Smooth muscle cell (in vitro differentiated cells): Measurements from ENCODE around the gene SPON1. TPM values are rescaled to one million over a fixed set of nuclear protein-coding genes. Genes with fewer than 3 reads are reported as not detected.

Source experiments
- DNase-seq: peaks from one replicate; lab custom pipeline; 2025; ENCODE audit not compliant: unreplicated experiment; lab: John Stamatoyannopoulos, UW
- H2AFZ ChIP-seq: fragments of 200-600 bp; sonication (generic); 2 replicates; pipeline ENCODE4 v1.6.0; 2016; ENCODE audit warnings: antibody characterized with exemption, low read depth, mild to moderate bottlenecking
- H3F3A ChIP-seq: fragments of 200-600 bp; sonication (generic); 2 replicates; pipeline ENCODE4 v1.6.0; 2017; ENCODE audit warnings: antibody characterized with exemption, low read depth
- H3K27ac ChIP-seq: fragments of 200-600 bp; sonication (generic); 2 replicates; pipeline ENCODE4 v1.5.1; 2016; ENCODE audit warnings: low read depth, mild to moderate bottlenecking
- H3K27me3 ChIP-seq: fragments of 200-600 bp; sonication (generic); 2 replicates; pipeline ENCODE4 v1.6.1; 2016; ENCODE audit warnings: low read depth, mild to moderate bottlenecking
- H3K36me3 ChIP-seq: fragments of 200-600 bp; sonication (generic); 2 replicates; pipeline ENCODE4 v1.5.1; 2016; ENCODE audit warnings: low read depth
- H3K4me1 ChIP-seq: fragments of 200-600 bp; sonication (generic); 2 replicates; pipeline ENCODE4 v1.5.1; 2016; ENCODE audit warnings: low read depth
- H3K4me2 ChIP-seq: fragments of 200-600 bp; sonication (generic); 2 replicates; pipeline ENCODE4 v1.6.0; 2016; ENCODE audit warnings: mild to moderate bottlenecking
- H3K4me3 ChIP-seq: fragments of 200-600 bp; sonication (generic); 2 replicates; pipeline ENCODE4 v1.5.1; 2016; ENCODE audit warnings: mild to moderate bottlenecking
- H3K79me2 ChIP-seq: fragments of 200-600 bp; sonication (generic); 2 replicates; pipeline ENCODE4 v1.6.0; 2016; ENCODE audit warnings: low read depth, mild to moderate bottlenecking
- H3K9ac ChIP-seq: fragments of 200-600 bp; sonication (generic); 2 replicates; pipeline ENCODE4 v1.6.0; 2016; ENCODE audit warnings: low read depth
- H3K9me3 ChIP-seq: fragments of 200-600 bp; sonication (generic); replicated peaks from 2 replicates; pipeline ENCODE4 v1.5.1; 2016; ENCODE audit warnings: low read depth
- H4K20me1 ChIP-seq: fragments of 200-600 bp; sonication (generic); 2 replicates; pipeline ENCODE4 v1.6.0; 2016; ENCODE audit warnings: low read depth
- WGBS: methylation state at CpG from one replicate; pipeline ENCODE4 v1.1.7; 2016; ENCODE audit warnings: low lambda C conversion rate; 5-methylcytosine and 5-hydroxymethylcytosine counted together
- polyA plus RNA-seq: library from polyadenylated mRNA; unstranded; fragments of >200 nt; fragmentation: Nextera tagmentation; extraction: Ambion mirVana; gene quantifications from 2 replicates; pipeline ENCODE4 v1.2.1, GENCODE V29; 2016
- total RNA-seq: library from RNA; depleted of rRNA; stranded (reverse); fragments of >200 nt; gene quantifications from 2 replicates; pipeline ENCODE4 v1.2.3, GENCODE V29; 2014
- TF ChIP-seq, protein P1 (sequence below): fragments of 200-600 bp; sonication (generic); IDR thresholded peaks from 2 replicates; pipeline ENCODE4 v1.5.1; 2017; ENCODE audit warnings: borderline replicate concordance, mild to moderate bottlenecking, antibody characterized with exemption; ENCODE audit not compliant: insufficient read depth, poor library complexity, severe bottlenecking

Gene SPON1
- total and polyA plus RNA-seq, 2 experiments from 2014 or later = 38.0 to 40.6 TPM

DNA sequence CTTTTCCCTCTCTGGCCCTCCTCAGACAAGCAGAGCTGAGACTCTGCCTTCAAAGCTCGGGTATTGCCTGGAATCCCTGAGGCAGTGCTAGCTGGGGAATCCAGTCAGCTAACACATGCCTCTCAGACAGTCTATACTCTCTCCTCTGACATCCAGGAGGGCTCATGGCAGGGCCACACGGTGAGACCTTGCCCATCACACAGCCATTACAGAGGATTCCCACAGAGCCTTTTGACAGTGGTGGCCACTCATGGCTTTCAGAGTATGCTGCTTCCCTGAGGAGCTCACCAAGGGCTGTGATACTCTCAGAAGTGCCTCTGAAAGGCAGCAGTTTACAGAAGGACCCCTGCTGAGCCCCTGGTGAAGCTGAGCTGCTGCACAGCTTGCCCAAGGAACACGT is 231.1 kb downstream of the SPON1 start:
- no peak overlapping the region for H3K9ac ChIP-seq
- 41% methylated on average over 3 of the region's 3 CpGs for WGBS

DNA sequence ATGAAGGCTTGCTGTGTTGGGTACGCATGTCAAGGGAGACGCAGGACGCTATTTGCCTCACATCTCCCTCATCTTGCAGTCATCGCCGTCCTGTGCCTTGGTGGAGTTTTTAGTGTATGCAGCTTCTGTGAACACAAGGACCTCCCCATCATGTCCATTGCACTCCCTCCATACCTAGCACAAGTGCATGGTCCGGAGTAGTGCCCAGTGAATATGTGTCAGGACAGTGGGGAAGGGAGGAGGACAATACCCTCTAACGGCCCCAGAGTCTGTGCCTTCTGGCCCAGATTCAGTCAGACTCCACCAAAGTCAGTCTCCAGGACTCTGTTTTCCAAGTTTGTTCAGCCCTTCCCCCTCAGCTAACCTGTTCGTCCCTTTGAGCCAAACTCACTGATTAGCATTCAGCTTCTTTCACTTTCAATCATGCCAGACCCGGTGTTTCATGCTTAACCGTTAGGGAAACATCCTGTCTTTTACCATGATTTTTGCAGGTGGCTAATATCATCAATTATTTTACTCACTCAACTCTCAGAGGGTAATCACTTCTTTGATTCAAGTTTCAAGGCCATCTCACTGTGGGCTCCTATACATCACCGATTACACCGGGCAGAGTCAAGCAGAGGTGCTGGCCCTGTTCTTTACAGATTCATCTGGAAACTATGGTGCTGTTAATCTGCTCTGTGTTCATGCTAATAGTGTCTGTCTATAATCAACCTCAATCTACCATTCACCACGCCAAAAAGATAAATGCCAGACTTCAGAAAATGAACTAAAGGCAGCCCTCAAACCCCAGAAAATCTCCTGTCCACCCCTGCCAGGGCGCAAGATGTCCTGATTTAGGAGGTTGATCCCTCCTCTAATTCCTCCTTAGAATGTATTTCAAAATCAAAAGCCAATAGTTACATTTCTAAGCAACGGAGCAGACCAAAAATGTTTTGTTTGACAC is 240.0 kb downstream of the SPON1 start:
- H3K9ac ChIP-seq = no peak overlapping the region
- H3K4me2 ChIP-seq = no peak overlapping the region
- H4K20me1 ChIP-seq = no peaks in the 10 kb centered on the region
- H3K27me3 ChIP-seq = no peaks in the 10 kb centered on the region
- H3F3A ChIP-seq = no peaks in the 10 kb centered on the region
- no peaks in the 10 kb centered on the region for H3K4me1 ChIP-seq
- no peaks in the 10 kb centered on the region for H3K36me3 ChIP-seq
- DNase-seq = no peak
- no peak overlapping the region for H3K4me3 ChIP-seq
- TF ChIP-seq, protein P1, sequence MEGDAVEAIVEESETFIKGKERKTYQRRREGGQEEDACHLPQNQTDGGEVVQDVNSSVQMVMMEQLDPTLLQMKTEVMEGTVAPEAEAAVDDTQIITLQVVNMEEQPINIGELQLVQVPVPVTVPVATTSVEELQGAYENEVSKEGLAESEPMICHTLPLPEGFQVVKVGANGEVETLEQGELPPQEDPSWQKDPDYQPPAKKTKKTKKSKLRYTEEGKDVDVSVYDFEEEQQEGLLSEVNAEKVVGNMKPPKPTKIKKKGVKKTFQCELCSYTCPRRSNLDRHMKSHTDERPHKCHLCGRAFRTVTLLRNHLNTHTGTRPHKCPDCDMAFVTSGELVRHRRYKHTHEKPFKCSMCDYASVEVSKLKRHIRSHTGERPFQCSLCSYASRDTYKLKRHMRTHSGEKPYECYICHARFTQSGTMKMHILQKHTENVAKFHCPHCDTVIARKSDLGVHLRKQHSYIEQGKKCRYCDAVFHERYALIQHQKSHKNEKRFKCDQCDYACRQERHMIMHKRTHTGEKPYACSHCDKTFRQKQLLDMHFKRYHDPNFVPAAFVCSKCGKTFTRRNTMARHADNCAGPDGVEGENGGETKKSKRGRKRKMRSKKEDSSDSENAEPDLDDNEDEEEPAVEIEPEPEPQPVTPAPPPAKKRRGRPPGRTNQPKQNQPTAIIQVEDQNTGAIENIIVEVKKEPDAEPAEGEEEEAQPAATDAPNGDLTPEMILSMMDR = no peak
- H3K9me3 ChIP-seq = no peaks in the 10 kb centered on the region
- H3K79me2 ChIP-seq = no peaks in the 10 kb centered on the region
- no peak overlapping the region for H2AFZ ChIP-seq
- 85% methylated on average over 15 of the region's 15 CpGs for WGBS
- H3K27ac ChIP-seq = no peak overlapping the region

More for the DNA sequence above, 231.1 kb downstream of the SPON1 start:
- Histone ChIP-seq H3K9me3 (no peaks in the 10 kb centered on the region), H3K4me1 (no peaks in the 10 kb centered on the region), H3F3A (no peaks in the 10 kb centered on the region), H3K36me3 (no peaks in the 10 kb centered on the region), H3K4me2 (no peak overlapping the region), H3K79me2 (no peaks in the 10 kb centered on the region), H3K27ac (no peak overlapping the region), H2AFZ (no peak overlapping the region), H3K27me3 (no peaks in the 10 kb centered on the region), H3K4me3 (no peak overlapping the region), H4K20me1 (no peaks in the 10 kb centered on the region)
- DNase-seq = no peak
- TF ChIP-seq, protein P1 = no peak

DNA sequence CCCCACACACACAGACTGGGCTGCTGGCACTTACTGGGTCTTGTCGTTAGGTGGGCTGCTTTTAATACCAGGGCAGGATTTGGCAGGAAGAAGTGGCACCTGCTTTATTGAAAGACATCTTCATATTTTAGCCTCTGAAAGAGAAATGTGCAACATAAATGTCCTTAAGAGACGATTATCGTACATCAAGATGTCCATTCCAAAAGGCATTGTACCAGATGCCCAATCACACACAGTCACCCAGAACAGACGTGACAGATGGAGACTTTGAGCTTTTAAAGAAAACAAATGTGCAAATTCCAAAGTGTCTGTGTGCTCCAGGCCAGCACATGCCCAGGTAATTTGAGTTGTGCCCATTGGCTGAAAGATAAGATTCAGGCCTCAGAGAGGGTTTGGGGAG is 240.8 kb downstream of the SPON1 start:
- no peak overlapping the region for H2AFZ ChIP-seq
- no peaks in the 10 kb centered on the region for H3K36me3 ChIP-seq
- H3K9me3 ChIP-seq = no peaks in the 10 kb centered on the region
- no peaks in the 10 kb centered on the region for H4K20me1 ChIP-seq
- H3K79me2 ChIP-seq = no peaks in the 10 kb centered on the region
- H3K27me3 ChIP-seq = no peaks in the 10 kb centered on the region
- no peak overlapping the region for H3K9ac ChIP-seq
- WGBS = 96% methylated on average over 4 of the region's 4 CpGs
- H3K4me1 ChIP-seq = no peaks in the 10 kb centered on the region
- H3F3A ChIP-seq = no peaks in the 10 kb centered on the region
- TF ChIP-seq, protein P1 = no peak
- DNase-seq = no peak
- no peak overlapping the region for H3K4me3 ChIP-seq
- H3K4me2 ChIP-seq = no peak overlapping the region
- no peak overlapping the region for H3K27ac ChIP-seq
